HG02759 (cell line): ENCODE results near the gene HDAC11.
"Not testable (repeated sequence)": the region's sequence is repeated elsewhere in the genome, so short reads cannot be mapped to it uniquely, and the experiment has no call there.

Source experiments
- ATAC-seq: cut with Tn5 transposase; IDR thresholded peaks from one replicate; pipeline ENCODE4 v1.9.1; 2021; ENCODE audit warnings: mild to moderate bottlenecking, moderate library complexity; ENCODE audit not compliant: unreplicated experiment

The HDAC11 gene

GRCh38 chr3:13521749-13522148 is 41.6 kb downstream of the HDAC11 start:
- ATAC-seq = not testable (repeated sequence)

GRCh38 chr3:13522236-13522635 is 42.1 kb downstream of the HDAC11 start:
- ATAC-seq = no peak

GRCh38 chr3:13524979-13525669 is 45.0 kb downstream of the HDAC11 start:
- no peak for ATAC-seq

GRCh38 chr3:13525827-13526625 is 45.9 kb downstream of the HDAC11 start:
- no peak for ATAC-seq

GRCh38 chr3:13526626-13526949 is 46.5 kb downstream of the HDAC11 start:
- no peak for ATAC-seq

- no peak for ATAC-seq
Observed at GRCh38 chr3:13528217-13528867, 48.2 kb downstream of the HDAC11 start.

- ATAC-seq = no peak
Observed at GRCh38 chr3:13529196-13530112, 49.3 kb downstream of the HDAC11 start.

- ATAC-seq = no peak
Observed at GRCh38 chr3:13530241-13531009, 50.3 kb downstream of the HDAC11 start.

GRCh38 chr3:13532085-13532484 is 52.0 kb downstream of the HDAC11 start:
- no peak for ATAC-seq

- ATAC-seq = no peak
Observed at GRCh38 chr3:13532631-13533030, 52.5 kb downstream of the HDAC11 start.

GRCh38 chr3:13533885-13534301 is 53.8 kb downstream of the HDAC11 start:
- ATAC-seq = no peak

GRCh38 chr3:13535526-13535875 is 55.4 kb downstream of the HDAC11 start:
- ATAC-seq = no peak

GRCh38 chr3:13535905-13536304 is 55.8 kb downstream of the HDAC11 start:
- no peak for ATAC-seq

GRCh38 chr3:13536432-13536831 is 56.3 kb downstream of the HDAC11 start:
- no peak for ATAC-seq

GRCh38 chr3:13536832-13537231 is 56.7 kb downstream of the HDAC11 start:
- ATAC-seq = no peak

GRCh38 chr3:13537244-13537908 is 57.3 kb downstream of the HDAC11 start:
- ATAC-seq = no peak

GRCh38 chr3:13537909-13538296 is 57.8 kb downstream of the HDAC11 start:
- ATAC-seq = no peak

GRCh38 chr3:13538520-13539291 is 58.6 kb downstream of the HDAC11 start:
- ATAC-seq = no peak

GRCh38 chr3:13539292-13539638 is 59.2 kb downstream of the HDAC11 start:
- no peak for ATAC-seq
